ENCODE results near the gene SPTSSA. TPM values are rescaled to one million over a fixed set of nuclear protein-coding genes. Genes with fewer than 3 reads are reported as not detected.

The SPTSSA gene
- total RNA-seq, 1 donor, result 21.1 TPM

- no peak overlapping the region for H3K4me3 ChIP-seq (ENCODE audit: low read depth, low read length)
- TF ChIP-seq CTCF (IDR thresholded peaks at IDR 0.05; ENCODE audit: insufficient read depth, low read length), result no peak
- DNase-seq (ENCODE audit: low read depth), result no peak
Observed at GRCh38 chr14:34383839-34384238, 78.2 kb downstream of the SPTSSA start.

Other genes starting within 250 kb of the SPTSSA start
- gene EAPP, start 77.5 kb upstream of the SPTSSA start, total RNA-seq (ENCODE audit: low replicate concordance), result 53.6 and 56.1 TPM in 2 replicates
- 252 and 258 TPM in 2 replicates for gene SNX6, start 167.9 kb upstream of the SPTSSA start, total RNA-seq (ENCODE audit: low replicate concordance)

Measured in fibroblast of the aortic adventitia (primary cell).